HL-60 (cell line): ENCODE data around the gene CDC42BPG.

Experiments used
- DNase-seq, 2 experiments: peaks; one replicate each; pipeline ENCODE4 v3.0.0-alpha.2; 2010 to 2020; ENCODE audit warnings: low read depth in 1 of 2, low spot score in 1 of 2
- H3K27ac ChIP-seq: fragments of 250-450 bp; sonication (Bioruptor Pico); replicated peaks from 2 replicates; pipeline ENCODE4 v1.5.1; 2020; ENCODE audit warnings: mild to moderate bottlenecking, moderate library complexity
- H3K27me3 ChIP-seq: fragments of 250-450 bp; sonication (Bioruptor Pico); 2 replicates; pipeline ENCODE4 v1.5.1; 2021; ENCODE audit warnings: mild to moderate bottlenecking, moderate library complexity; ENCODE audit not compliant: insufficient read depth, poor library complexity, severe bottlenecking
- H3K4me3 ChIP-seq: replicated peaks from 2 replicates; pipeline ENCODE4 v1.5.1; 2011; ENCODE audit warnings: mild to moderate bottlenecking, control low read depth, low read length; ENCODE audit not compliant: insufficient read depth
- GABPA ChIP-seq: IDR thresholded peaks from 2 replicates; pipeline ENCODE4 v1.6.1; 2012; ENCODE audit warnings: low read depth
- POLR2AphosphoS5 ChIP-seq: IDR thresholded peaks from 2 replicates; pipeline ENCODE4 v1.6.1; 2012; ENCODE audit warnings: low read depth
- REST ChIP-seq: IDR thresholded peaks from 2 replicates; pipeline ENCODE4 v1.6.1; 2012; ENCODE audit warnings: low read depth; ENCODE audit not compliant: insufficient replicate concordance
- SPI1 ChIP-seq: IDR thresholded peaks from 2 replicates; pipeline ENCODE4 v1.6.1; 2012; ENCODE audit warnings: low read depth, mild to moderate bottlenecking, borderline replicate concordance
- TF ChIP-seq, protein P1 (sequence below): IDR thresholded peaks from one replicate; pipeline ENCODE4 v1.5.1; 2011; ENCODE audit warnings: low read length, control low read depth, inconsistent platforms; ENCODE audit not compliant: insufficient read depth

The CDC42BPG gene

GRCh38 chr11:64832467-64833197 is 11.8 kb downstream of the CDC42BPG start:
- no peak overlapping the region for H3K4me3 ChIP-seq
- TF ChIP-seq REST (no peak), SPI1 (no peak), GABPA (no peak)
- no peak overlapping the region for H3K27ac ChIP-seq
- DNase-seq, result no peak
- no peaks in the 10 kb centered on the region for H3K27me3 ChIP-seq

DNA sequence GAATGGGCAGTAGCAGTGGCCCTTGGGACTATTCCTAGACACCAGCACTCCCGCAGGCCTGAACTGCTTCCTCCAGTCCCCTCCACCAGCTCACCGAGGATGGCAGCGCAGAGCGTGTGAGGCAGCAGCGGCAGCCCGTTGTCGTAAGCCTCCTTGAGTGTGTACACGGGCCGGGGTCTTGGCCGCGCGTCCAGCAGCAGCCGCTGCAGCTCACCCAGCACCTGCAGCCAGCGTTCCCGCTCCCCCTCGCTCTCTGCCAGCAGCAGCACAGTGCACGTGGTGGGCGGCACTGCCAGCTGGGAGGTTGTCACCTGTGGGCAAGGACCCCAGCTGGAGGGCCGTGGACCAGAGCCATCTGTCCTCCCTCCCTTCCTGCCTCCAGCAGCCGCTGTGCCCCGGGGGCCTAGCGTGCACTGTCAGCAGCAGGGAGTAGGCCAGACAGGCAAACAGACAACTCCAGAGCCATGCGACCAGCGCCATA is 13.0 kb downstream of the CDC42BPG start:
- TF ChIP-seq POLR2AphosphoS5, result no peak
- TF ChIP-seq, protein P1, sequence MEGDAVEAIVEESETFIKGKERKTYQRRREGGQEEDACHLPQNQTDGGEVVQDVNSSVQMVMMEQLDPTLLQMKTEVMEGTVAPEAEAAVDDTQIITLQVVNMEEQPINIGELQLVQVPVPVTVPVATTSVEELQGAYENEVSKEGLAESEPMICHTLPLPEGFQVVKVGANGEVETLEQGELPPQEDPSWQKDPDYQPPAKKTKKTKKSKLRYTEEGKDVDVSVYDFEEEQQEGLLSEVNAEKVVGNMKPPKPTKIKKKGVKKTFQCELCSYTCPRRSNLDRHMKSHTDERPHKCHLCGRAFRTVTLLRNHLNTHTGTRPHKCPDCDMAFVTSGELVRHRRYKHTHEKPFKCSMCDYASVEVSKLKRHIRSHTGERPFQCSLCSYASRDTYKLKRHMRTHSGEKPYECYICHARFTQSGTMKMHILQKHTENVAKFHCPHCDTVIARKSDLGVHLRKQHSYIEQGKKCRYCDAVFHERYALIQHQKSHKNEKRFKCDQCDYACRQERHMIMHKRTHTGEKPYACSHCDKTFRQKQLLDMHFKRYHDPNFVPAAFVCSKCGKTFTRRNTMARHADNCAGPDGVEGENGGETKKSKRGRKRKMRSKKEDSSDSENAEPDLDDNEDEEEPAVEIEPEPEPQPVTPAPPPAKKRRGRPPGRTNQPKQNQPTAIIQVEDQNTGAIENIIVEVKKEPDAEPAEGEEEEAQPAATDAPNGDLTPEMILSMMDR, result no peak
- no peak for TF ChIP-seq GABPA
- TF ChIP-seq REST, result no peak
- no peak for TF ChIP-seq SPI1
- H3K27ac ChIP-seq, result no peak overlapping the region
- DNase-seq, result no peak
- no peak overlapping the region for H3K4me3 ChIP-seq
- H3K27me3 ChIP-seq, result no peaks in the 10 kb centered on the region

- H3K27ac ChIP-seq, result no peak overlapping the region
- no peak for TF ChIP-seq SPI1
- no peak for TF ChIP-seq GABPA
- TF ChIP-seq, protein P1, result no peak
- TF ChIP-seq POLR2AphosphoS5, result no peak
- TF ChIP-seq REST, result no peak
- H3K27me3 ChIP-seq, result no peaks in the 10 kb centered on the region
- no peak for DNase-seq
- H3K4me3 ChIP-seq, result no peak overlapping the region
Observed at GRCh38 chr11:64829536-64830251, 14.8 kb downstream of the CDC42BPG start.
